Caco-2 (cell line): Measurements from ENCODE around the gene DOC2A. TPM values are rescaled to one million over a fixed set of nuclear protein-coding genes. Genes with fewer than 3 reads are reported as not detected.
"Not testable (repeated sequence)": the region's sequence is repeated elsewhere in the genome, so short reads cannot be mapped to it uniquely, and the experiment has no call there.

Experiments
- BruUV-seq: library from RNA; stranded (reverse); fragments of 400-500 nt; replicated peaks from 2 replicates; lab custom pipeline; 2021; lab: Mats Ljungman, UMichigan
- CTCF ChIA-PET: fragments of 300-600 bp; sonication (Branson Sonifier 250); formaldehyde crosslinking; loops from one replicate; lab custom pipeline; 2022; ENCODE audit warnings: antibody characterized with exemption; lab: Charles Lee
- POLR2A ChIA-PET: fragments of 300-600 bp; sonication (Branson Sonifier 250); formaldehyde crosslinking; loops from one replicate; lab custom pipeline; 2022; ENCODE audit warnings: antibody characterized with exemption; lab: Charles Lee
- DNase-seq, 2 experiments: peaks; one replicate each; pipeline versions ENCODE4 v3.0.0 to v3.0.0-alpha.2; 2020 to 2022
- H3K27me3 ChIP-seq: replicated peaks from 2 replicates; pipeline ENCODE4 v1.6.0; 2011; ENCODE audit warnings: low read length; ENCODE audit not compliant: control insufficient read depth, insufficient read depth
- H3K36me3 ChIP-seq: 2 replicates; pipeline ENCODE4 v1.5.1; 2011; ENCODE audit warnings: low read length; ENCODE audit not compliant: control insufficient read depth, insufficient read depth
- H3K4me1 ChIP-seq: fragments of 250-450 bp; sonication (Bioruptor Pico); 2 replicates; pipeline ENCODE4 v1.5.1; 2020; ENCODE audit warnings: mild to moderate bottlenecking
- H3K4me3 ChIP-seq: 2 replicates; pipeline ENCODE4 v1.5.1; 2011; ENCODE audit warnings: low read depth, mild to moderate bottlenecking, control low read depth, low read length
- H3K9me3 ChIP-seq: fragments of 250-450 bp; sonication (Bioruptor Pico); 2 replicates; pipeline ENCODE4 v1.5.1; 2020; ENCODE audit warnings: mild to moderate bottlenecking, moderate library complexity
- H3K27ac Mint-ChIP-seq: one replicate; pipeline ENCODE4 v1.8.0; 2022; ENCODE audit warnings: mixed read lengths; ENCODE audit not compliant: unreplicated experiment
- H3K27me3 Mint-ChIP-seq: one replicate; pipeline ENCODE4 v1.8.0; 2022; ENCODE audit warnings: mixed read lengths; ENCODE audit not compliant: insufficient read depth, unreplicated experiment
- H3K36me3 Mint-ChIP-seq: one replicate; pipeline ENCODE4 v1.8.0; 2022; ENCODE audit warnings: mild to moderate bottlenecking, mixed read lengths; ENCODE audit not compliant: insufficient read depth, unreplicated experiment
- H3K4me1 Mint-ChIP-seq: one replicate; pipeline ENCODE4 v1.8.0; 2022; ENCODE audit warnings: low read depth, mixed read lengths; ENCODE audit not compliant: unreplicated experiment
- H3K4me3 Mint-ChIP-seq: one replicate; pipeline ENCODE4 v1.8.0; 2022; ENCODE audit warnings: mild to moderate bottlenecking, moderate library complexity, mixed read lengths; ENCODE audit not compliant: unreplicated experiment
- H3K9me3 Mint-ChIP-seq: one replicate; pipeline ENCODE4 v1.8.0; 2022; ENCODE audit warnings: mixed read lengths; ENCODE audit not compliant: unreplicated experiment
- CTCF ChIP-seq, 2 experiments: fragments of 200-600 bp in 1 of 2; IDR thresholded peaks; 1 replicate in 1 of 2; 2 replicates in 1 of 2; pipeline versions ENCODE4 v1.5.1 to v1.8.0; 2011 to 2022; ENCODE audit warnings: antibody characterized with exemption in 1 of 2, control low read depth in 1 of 2, inconsistent platforms in 1 of 2, low read depth in 1 of 2, low read length in 1 of 2, mild to moderate bottlenecking in 1 of 2, moderate library complexity in 1 of 2; ENCODE audit not compliant: insufficient read depth in 1 of 2, severe bottlenecking in 1 of 2, unreplicated experiment in 1 of 2
- intact Hi-C: fragments of 100-400 bp; cut with micrococcal nuclease; formaldehyde crosslinking; loops from one replicate; pipeline ENCODE4 v1.10.0; 2022; ENCODE audit not compliant: unreplicated experiment
- total RNA-seq: library from RNA; stranded (reverse); gene quantifications from 2 replicates; pipeline ENCODE4 v1.2.3, GENCODE V29; 2022

Gene DOC2A
- total RNA-seq, 1 experiment from 2014 or later, result 3.5 TPM

- Mint-ChIP-seq H3K4me3 (no peak overlapping the region), H3K36me3 (peaks cover 3% of the 10 kb centered on the region), H3K4me1 (no peaks in the 10 kb centered on the region), H3K9me3 (no peaks in the 10 kb centered on the region), H3K27ac (no peak overlapping the region), H3K27me3 (no peaks in the 10 kb centered on the region)
- DNase-seq, result no peak
- no peak overlapping the region for H3K4me3 ChIP-seq
- ChIA-PET POLR2A (no interaction called here), CTCF (no interaction called here)
- no peaks in the 10 kb centered on the region for H3K9me3 ChIP-seq
- no TSS peak for BruUV-seq
- H3K4me1 ChIP-seq, result no peaks in the 10 kb centered on the region
- no peak for TF ChIP-seq CTCF (IDR thresholded peaks at IDR 0.05; ENCODE audit: insufficient read depth in 1 of 2, low read depth in 1 of 2, low read length in 1 of 2, severe bottlenecking in 1 of 2, unreplicated experiment in 1 of 2)
- no peaks in the 10 kb centered on the region for H3K27me3 ChIP-seq
- H3K36me3 ChIP-seq, result no peaks in the 10 kb centered on the region
- intact Hi-C loops, result no loop called here
These were observed 35.8 kb upstream of the DOC2A start for GRCh38 chr16:30046588-30046987.

- intact Hi-C loops, result no loop called here
- no peaks in the 10 kb centered on the region for H3K36me3 ChIP-seq
- Mint-ChIP-seq H3K4me3 (no peak overlapping the region), H3K4me1 (no peaks in the 10 kb centered on the region), H3K36me3 (no peaks in the 10 kb centered on the region), H3K9me3 (no peaks in the 10 kb centered on the region), H3K27ac (no peak overlapping the region), H3K27me3 (no peaks in the 10 kb centered on the region)
- POLR2A ChIA-PET, result no interaction called here
- no peaks in the 10 kb centered on the region for H3K9me3 ChIP-seq
- H3K4me1 ChIP-seq, result no peaks in the 10 kb centered on the region
- DNase-seq, result no peak
- TF ChIP-seq CTCF (IDR thresholded peaks at IDR 0.05; ENCODE audit: insufficient read depth in 1 of 2, low read depth in 1 of 2, low read length in 1 of 2, severe bottlenecking in 1 of 2, unreplicated experiment in 1 of 2), result no peak
- no peak overlapping the region for H3K4me3 ChIP-seq
- no peaks in the 10 kb centered on the region for H3K27me3 ChIP-seq
- BruUV-seq, result no TSS peak
- CTCF ChIA-PET, result no interaction called here
These were observed 35.4 kb upstream of the DOC2A start for GRCh38 chr16:30046178-30046577.

GRCh38 chr16:30041841-30042240 is 31.0 kb upstream of the DOC2A start:
- no peaks in the 10 kb centered on the region for H3K36me3 ChIP-seq
- Mint-ChIP-seq H3K4me3 (no peak overlapping the region), H3K36me3 (no peaks in the 10 kb centered on the region), H3K27me3 (no peaks in the 10 kb centered on the region), H3K27ac (no peak overlapping the region), H3K4me1 (no peaks in the 10 kb centered on the region), H3K9me3 (no peaks in the 10 kb centered on the region)
- H3K4me1 ChIP-seq, result no peaks in the 10 kb centered on the region
- POLR2A ChIA-PET, result no interaction called here
- intact Hi-C loops, result no loop called here
- H3K4me3 ChIP-seq, result no peak overlapping the region
- BruUV-seq, result no TSS peak
- no peaks in the 10 kb centered on the region for H3K9me3 ChIP-seq
- H3K27me3 ChIP-seq, result no peaks in the 10 kb centered on the region
- CTCF ChIA-PET, result interaction anchor here (0.6 to 0.9 kb wide), 2 partner anchors 10 to 1101 kb away, joined by 3 to 4 read pairs; no protein-coding TSS in a partner anchor
- DNase-seq, result no peak
- TF ChIP-seq CTCF (IDR thresholded peaks at IDR 0.05; ENCODE audit: insufficient read depth in 1 of 2, low read depth in 1 of 2, low read length in 1 of 2, severe bottlenecking in 1 of 2, unreplicated experiment in 1 of 2), result peak in 1 of 2 experiments; percentile 56

- POLR2A ChIA-PET, H3K4me3 ChIP-seq, H3K4me3 Mint-ChIP-seq, H3K4me1 Mint-ChIP-seq, intact Hi-C loops, DNase-seq, H3K4me1 ChIP-seq, H3K27me3 ChIP-seq, H3K9me3 Mint-ChIP-seq, H3K36me3 ChIP-seq, H3K9me3 ChIP-seq, BruUV-seq, CTCF ChIA-PET, H3K27ac Mint-ChIP-seq, H3K27me3 Mint-ChIP-seq, H3K36me3 Mint-ChIP-seq: not testable (repeated sequence)
These were observed 29.9 kb upstream of the DOC2A start for GRCh38 chr16:30040690-30041089.
